CD14-positive monocyte (primary cell): ENCODE data around the gene RNF113B. TPM values are rescaled to one million over a fixed set of nuclear protein-coding genes. Genes with fewer than 3 reads are reported as not detected.

Experiments
- DNase-seq, 3 donors: peaks; one replicate each; pipeline ENCODE4 v3.0.0-alpha.2; 2011 to 2022
- H2AFZ ChIP-seq: 2 replicates; pipeline ENCODE4 v1.6.0; 2012; ENCODE audit warnings: mild to moderate bottlenecking, low read depth, low read length, inconsistent platforms; ENCODE audit not compliant: insufficient read depth, poor library complexity, severe bottlenecking
- H3K27ac ChIP-seq, 2 donors: 1 replicate in 1 of 2; 2 replicates in 1 of 2; pipeline ENCODE4 v1.5.1; 2012 to 2013; ENCODE audit warnings: low read length in 2 of 2, control low read depth in 1 of 2, inconsistent platforms in 1 of 2, low read depth in 1 of 2, mild to moderate bottlenecking in 1 of 2
- H3K27me3 ChIP-seq, 2 donors: one replicate each; pipeline versions ENCODE4 v1.6.0 to v1.6.1; 2011 to 2013; ENCODE audit warnings: low read length in 2 of 2; ENCODE audit not compliant: control insufficient read depth in 2 of 2, insufficient read depth in 2 of 2
- H3K36me3 ChIP-seq, 2 donors: replicated peaks in 1 of 2; 1 replicate in 1 of 2; 2 replicates in 1 of 2; pipeline versions ENCODE4 v1.5.1 to v1.6.1; 2012 to 2013; ENCODE audit warnings: low read length in 2 of 2, control low read depth in 1 of 2, inconsistent platforms in 1 of 2, mild to moderate bottlenecking in 1 of 2; ENCODE audit not compliant: insufficient read depth in 2 of 2, control insufficient read depth in 1 of 2
- H3K4me1 ChIP-seq, 2 donors: 1 replicate in 1 of 2; 2 replicates in 1 of 2; pipeline versions ENCODE4 v1.5.1 to v1.6.1; 2012 to 2013; ENCODE audit warnings: low read length in 2 of 2, control low read depth in 1 of 2, inconsistent platforms in 1 of 2, mild to moderate bottlenecking in 1 of 2, moderate library complexity in 1 of 2; ENCODE audit not compliant: insufficient read depth in 2 of 2, control insufficient read depth in 1 of 2
- H3K4me2 ChIP-seq: replicated peaks from 2 replicates; pipeline ENCODE3; 2012; ENCODE audit warnings: low read length, moderate library complexity, mild to moderate bottlenecking; ENCODE audit not compliant: poor library complexity, severe bottlenecking; ENCODE audit errors: extremely low read depth
- H3K4me3 ChIP-seq, 3 experiments: fragments of 200-600 bp in 1 of 3; sonication (generic) in 1 of 3; replicated peaks in 1 of 3; 1 replicate in 2 of 3; 2 replicates in 1 of 3; pipeline ENCODE4 v1.5.1; 2011 to 2013; ENCODE audit warnings: low read length in 3 of 3, mild to moderate bottlenecking in 3 of 3, control low read depth in 2 of 3, low read depth in 2 of 3, inconsistent platforms in 1 of 3, moderate library complexity in 1 of 3
- H3K79me2 ChIP-seq: 2 replicates; pipeline ENCODE4 v1.6.0; 2012; ENCODE audit warnings: mild to moderate bottlenecking, control low read depth, inconsistent platforms, low read length, moderate library complexity; ENCODE audit not compliant: insufficient read depth
- H3K9ac ChIP-seq: 2 replicates; pipeline ENCODE4 v1.6.0; 2017; ENCODE audit warnings: low read length, mild to moderate bottlenecking; ENCODE audit not compliant: insufficient read depth, poor library complexity, severe bottlenecking
- H3K9me3 ChIP-seq, 2 donors: replicated peaks in 1 of 2; 1 replicate in 1 of 2; 2 replicates in 1 of 2; pipeline versions ENCODE4 v1.5.1 to v1.6.1; 2012 to 2013; ENCODE audit warnings: low read length in 2 of 2, control low read depth in 1 of 2; ENCODE audit not compliant: control insufficient read depth in 1 of 2, insufficient read depth in 1 of 2
- H4K20me1 ChIP-seq: 2 replicates; pipeline ENCODE4 v1.6.0; 2012; ENCODE audit warnings: mild to moderate bottlenecking, low read length, control low read depth, moderate library complexity; ENCODE audit not compliant: insufficient read depth
- H3K27ac Mint-ChIP-seq, 7 donors: one replicate each; pipeline ENCODE4 v1.8.0; 2020; ENCODE audit warnings: mild to moderate bottlenecking in 7 of 7, mixed read lengths in 7 of 7, moderate library complexity in 6 of 7, inconsistent platforms in 2 of 7
- H3K27me3 Mint-ChIP-seq, 3 donors: one replicate each; pipeline ENCODE4 v1.8.0; 2021 to 2022; ENCODE audit warnings: low read depth in 3 of 3, mild to moderate bottlenecking in 3 of 3, mixed read lengths in 3 of 3, moderate library complexity in 3 of 3, inconsistent platforms in 1 of 3
- H3K36me3 Mint-ChIP-seq, 2 donors: one replicate each; pipeline ENCODE4 v1.8.0; 2020; ENCODE audit warnings: mixed read lengths in 2 of 2, inconsistent platforms in 1 of 2, mild to moderate bottlenecking in 1 of 2
- H3K4me1 Mint-ChIP-seq: one replicate; pipeline ENCODE4 v1.8.0; 2020; ENCODE audit warnings: mild to moderate bottlenecking, mixed read lengths
- H3K4me3 Mint-ChIP-seq, 2 donors: one replicate each; pipeline ENCODE4 v1.8.0; 2020; ENCODE audit warnings: mild to moderate bottlenecking in 2 of 2, mixed read lengths in 2 of 2, moderate library complexity in 1 of 2
- H3K9me3 Mint-ChIP-seq, 7 donors: one replicate each; pipeline ENCODE4 v1.8.0; 2020 to 2022; ENCODE audit warnings: mixed read lengths in 7 of 7, mild to moderate bottlenecking in 6 of 7, moderate library complexity in 6 of 7, inconsistent platforms in 2 of 7
- CTCF ChIP-seq: fragments of 200-600 bp; IDR thresholded peaks from one replicate; pipeline ENCODE4 v1.8.0; 2022; ENCODE audit warnings: antibody characterized with exemption, mild to moderate bottlenecking
- WGBS: methylation state at CpG from one replicate; pipeline ENCODE4 v1.1.5; 2013; ENCODE audit warnings: missing lambda C conversion rate; ENCODE audit not compliant: insufficient coverage; 5-methylcytosine and 5-hydroxymethylcytosine counted together
- intact Hi-C, 2 donors: fragments of 100-400 bp; cut with micrococcal nuclease; formaldehyde crosslinking; loops; one replicate each; pipeline versions ENCODE4 v1.15.0 to v1.15.1; 2023
- polyA plus RNA-seq, 3 donors: library from polyadenylated mRNA; depleted of rRNA in 1 of 3; unstranded in 2 of 3; stranded (reverse) in 1 of 3; fragments of 300-500 nt in 2 of 3; fragments of >200 nt in 1 of 3; fragmentation: Illumina TruSeq in 2 of 3; gene quantifications; 1 replicate in 2 of 3; 2 replicates in 1 of 3; pipeline ENCODE4 v1.2.3, GENCODE V29; 2012 to 2021

RNF113B gene
- polyA plus RNA-seq, 3 donors, result not detected

DNA sequence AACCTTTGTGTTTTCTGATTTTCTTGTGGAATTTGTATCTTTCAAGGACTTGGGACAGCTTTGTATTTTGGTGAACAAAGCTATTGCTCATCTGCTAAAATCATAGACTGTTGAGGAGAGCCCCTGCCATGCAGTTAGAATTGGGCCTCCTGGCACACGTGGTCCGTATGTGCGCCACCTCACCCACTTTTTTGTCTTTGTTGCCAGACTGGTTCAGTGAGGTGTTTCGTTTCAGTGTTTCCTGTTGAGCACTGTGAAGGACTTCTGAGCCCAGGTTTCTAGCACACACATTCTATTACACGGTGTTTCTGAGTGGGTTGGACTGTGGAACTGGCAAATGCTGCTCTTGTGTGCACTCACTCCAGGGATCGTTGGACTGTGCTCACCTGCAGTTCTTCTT lies 37.6 kb upstream of the RNF113B start:
- Histone ChIP-seq H3K9ac (no peak overlapping the region), H4K20me1 (no peaks in the 10 kb centered on the region), H3K27ac (no peak overlapping the region), H2AFZ (no peak overlapping the region), H3K36me3 (no peaks in the 10 kb centered on the region), H3K4me1 (no peaks in the 10 kb centered on the region), H3K79me2 (no peaks in the 10 kb centered on the region), H3K9me3 (no peaks in the 10 kb centered on the region), H3K4me2 (no peak overlapping the region), H3K27me3 (no peaks in the 10 kb centered on the region), H3K4me3 (no peak overlapping the region)
- no peak for TF ChIP-seq CTCF
- Mint-ChIP-seq H3K4me1 (no peaks in the 10 kb centered on the region), H3K36me3 (no peaks in the 10 kb centered on the region), H3K4me3 (no peak overlapping the region), H3K9me3 (peaks cover 4 to 11% (median 7%) of the 10 kb centered on the region in 7 donors), H3K27ac (no peak overlapping the region), H3K27me3 (peaks cover 0 to 2% (median 1%) of the 10 kb centered on the region in 3 donors)
- DNase-seq, result no peak
- intact Hi-C loops, result no loop called here
- 100% methylated on average over 1 of the region's 6 CpGs for WGBS

DNA sequence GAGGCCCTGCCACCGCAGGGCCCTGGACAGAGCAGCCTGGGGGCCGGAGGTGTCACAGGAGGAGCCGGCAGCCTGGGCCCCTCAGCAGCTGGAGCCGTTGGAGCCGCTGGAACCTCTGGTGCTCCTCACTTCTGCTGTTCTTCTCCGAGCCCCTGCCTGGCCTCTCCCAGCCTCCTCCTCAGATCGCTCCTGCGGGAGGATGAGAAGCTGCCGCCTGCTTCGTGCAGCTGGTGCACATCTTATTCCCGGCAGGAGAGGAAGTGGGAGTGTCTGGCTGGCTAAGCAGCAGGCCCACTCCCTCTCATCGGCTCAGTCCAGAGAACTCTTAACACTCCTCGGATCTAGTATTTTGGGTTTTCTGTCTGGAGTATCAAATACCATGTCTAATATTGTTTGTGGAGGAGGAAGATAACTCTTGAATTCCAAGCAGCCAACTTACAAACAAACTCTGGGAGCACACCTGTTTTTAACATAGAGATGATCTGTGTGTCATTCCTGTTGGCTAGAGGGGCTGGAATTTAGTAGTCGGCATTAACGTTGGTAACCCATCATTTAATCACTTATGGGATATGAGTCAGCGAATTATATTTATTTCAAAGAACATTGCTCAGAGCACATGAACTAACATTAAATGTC lies 37.1 kb upstream of the RNF113B start:
- intact Hi-C loops, result no loop called here
- Mint-ChIP-seq H3K9me3 (peaks cover 5 to 16% (median 8%) of the 10 kb centered on the region in 7 donors), H3K27ac (peak overlapping the region in 1 of 7 donors; percentile 50), H3K4me1 (no peaks in the 10 kb centered on the region), H3K4me3 (no peak overlapping the region), H3K27me3 (peaks cover 0 to 2% (median 1%) of the 10 kb centered on the region in 3 donors), H3K36me3 (no peaks in the 10 kb centered on the region)
- no peak overlapping the region for H3K4me2 ChIP-seq
- 80% methylated on average over 3 of the region's 16 CpGs for WGBS
- DNase-seq, result no peak
- no peak overlapping the region for H3K27ac ChIP-seq
- no peak for TF ChIP-seq CTCF
- no peaks in the 10 kb centered on the region for H4K20me1 ChIP-seq
- no peaks in the 10 kb centered on the region for H3K36me3 ChIP-seq
- no peak overlapping the region for H3K4me3 ChIP-seq
- H3K4me1 ChIP-seq, result no peaks in the 10 kb centered on the region
- H2AFZ ChIP-seq, result no peak overlapping the region
- H3K9ac ChIP-seq, result no peak overlapping the region
- no peaks in the 10 kb centered on the region for H3K27me3 ChIP-seq
- no peaks in the 10 kb centered on the region for H3K79me2 ChIP-seq
- H3K9me3 ChIP-seq, result peaks cover 0 to 2% of the 10 kb centered on the region in 2 donors
